SK-N-SH treated with all-trans-retinoic acid at 6 μM for 48 hours (cell line): ENCODE results near the gene SERPINF2.

Source experiments
- ARNTL ChIP-seq: fragments of 450-650 bp; formaldehyde crosslinking; IDR thresholded peaks from 2 replicates; pipeline ENCODE4 v1.5.0; 2020; ENCODE audit warnings: low read depth, mild to moderate bottlenecking, moderate library complexity, borderline replicate concordance
- CSDC2 ChIP-seq: fragments of 250-450 bp; sonication (Bioruptor Pico); IDR thresholded peaks from 2 replicates; pipeline ENCODE4 v1.5.0; 2020; ENCODE audit warnings: mild to moderate bottlenecking, moderate library complexity
- ESRRG ChIP-seq: fragments of 250-450 bp; sonication (Bioruptor Pico); IDR thresholded peaks from 2 replicates; pipeline ENCODE4 v1.6.1; 2021; ENCODE audit warnings: mild to moderate bottlenecking
- GLIS3 ChIP-seq: fragments of 250-450 bp; sonication (Bioruptor Pico); IDR thresholded peaks from 2 replicates; pipeline ENCODE4 v1.5.0; 2020; ENCODE audit warnings: mild to moderate bottlenecking, moderate library complexity
- ISL1 ChIP-seq: fragments of 250-450 bp; sonication (Bioruptor Pico); IDR thresholded peaks from 2 replicates; pipeline ENCODE4 v2.1.2; 2022; ENCODE audit warnings: mild to moderate bottlenecking, moderate library complexity
- PATZ1 ChIP-seq: fragments of 250-450 bp; sonication (Bioruptor Pico); IDR thresholded peaks from 2 replicates; pipeline ENCODE4 v1.8.0; 2020; ENCODE audit warnings: mild to moderate bottlenecking, moderate library complexity, borderline replicate concordance
- RARB ChIP-seq: fragments of 250-450 bp; sonication (Bioruptor Pico); IDR thresholded peaks from 2 replicates; pipeline ENCODE4 v1.8.0; 2021; ENCODE audit warnings: mild to moderate bottlenecking, moderate library complexity
- SNAI2 ChIP-seq: fragments of 250-450 bp; sonication (Bioruptor Pico); IDR thresholded peaks from 2 replicates; pipeline ENCODE4 v1.5.0; 2020; ENCODE audit warnings: mild to moderate bottlenecking, moderate library complexity
- TCF4 ChIP-seq: fragments of 250-450 bp; sonication (Bioruptor Pico); IDR thresholded peaks from 2 replicates; pipeline ENCODE4 v1.8.0; 2021; ENCODE audit warnings: mild to moderate bottlenecking, moderate library complexity, borderline replicate concordance
- ZFP30 ChIP-seq: fragments of 450-650 bp; formaldehyde crosslinking; IDR thresholded peaks from 2 replicates; pipeline ENCODE4 v1.5.0; 2022; ENCODE audit warnings: mild to moderate bottlenecking, moderate library complexity
- ZNF565 ChIP-seq: fragments of 450-650 bp; formaldehyde crosslinking; conservative IDR thresholded peaks from 2 replicates; pipeline ENCODE4 v1.5.0; 2020; ENCODE audit warnings: low read depth, mild to moderate bottlenecking, moderate library complexity

- TF ChIP-seq TCF4 (CRISPR knock-in tag) (no peak), PATZ1 (CRISPR knock-in tag) (no peak), ESRRG (CRISPR knock-in tag) (no peak), SNAI2 (CRISPR knock-in tag) (no peak), ZFP30 (CRISPR knock-in tag) (no peak), GLIS3 (no peak), RARB (CRISPR knock-in tag) (no peak), ISL1 (no peak), ARNTL (CRISPR knock-in tag) (no peak), ZNF565 (CRISPR knock-in tag) (no peak), CSDC2 (CRISPR knock-in tag) (no peak)
Observed at GRCh38 chr17:1697681-1698080, 45.0 kb upstream of the SERPINF2 start.
